Keratinocyte (primary cell): ENCODE measurements around the gene R3HDM4. TPM values are rescaled to one million over a fixed set of nuclear protein-coding genes. Genes with fewer than 3 reads are reported as not detected.
A peak's percentile ranks its signal among the peaks of the same experiment; 100 is the strongest.

ENCODE experiments used
- DNase-seq: peaks from one replicate; pipeline ENCODE4 v3.0.0-alpha.2; 2011; ENCODE audit warnings: low read depth, missing footprints, low spot score
- FAIRE-seq: peaks from 2 replicates; lab custom pipeline; 2011; peaks lifted over from hg19 to GRCh38; lab: Jason Lieb, UNC
- H2AFZ ChIP-seq: 2 replicates; pipeline ENCODE4 v1.6.0; 2012; ENCODE audit warnings: low read length, control low read depth, inconsistent platforms; ENCODE audit not compliant: control insufficient read depth
- H3K27ac ChIP-seq: 2 replicates; pipeline ENCODE4 v1.5.1; 2011; ENCODE audit warnings: low read length; ENCODE audit not compliant: control insufficient read depth, insufficient read depth
- H3K27me3 ChIP-seq: 3 replicates; pipeline ENCODE4 v1.6.0; 2011; ENCODE audit warnings: low read length; ENCODE audit not compliant: control insufficient read depth, insufficient read depth; ENCODE audit errors: extremely low read depth
- H3K36me3 ChIP-seq, 2 experiments: 2 replicates in 1 of 2; 3 replicates in 1 of 2; pipeline ENCODE4 v1.5.1; 2011; ENCODE audit warnings: low read length in 2 of 2, mild to moderate bottlenecking in 1 of 2; ENCODE audit not compliant: control insufficient read depth in 2 of 2, insufficient read depth in 2 of 2; ENCODE audit errors: extremely low read depth in 1 of 2
- H3K4me1 ChIP-seq: 3 replicates; pipeline ENCODE4 v1.5.1; 2011; ENCODE audit warnings: low read length; ENCODE audit not compliant: control insufficient read depth, insufficient read depth; ENCODE audit errors: extremely low read depth
- H3K4me2 ChIP-seq: 3 replicates; pipeline ENCODE4 v1.6.0; 2011; ENCODE audit warnings: low read depth, low read length; ENCODE audit not compliant: control insufficient read depth, insufficient read depth; ENCODE audit errors: extremely low read depth
- H3K4me3 ChIP-seq, 3 experiments: fragments of 200-600 bp in 1 of 3; sonication (generic) in 1 of 3; 2 replicates in 2 of 3; 3 replicates in 1 of 3; pipeline ENCODE4 v1.5.1; 2011 to 2016; ENCODE audit warnings: low read length in 3 of 3, mild to moderate bottlenecking in 3 of 3, control low read depth in 2 of 3, inconsistent platforms in 1 of 3, low read depth in 1 of 3, mixed read lengths in 1 of 3, mixed run types in 1 of 3, moderate library complexity in 1 of 3; ENCODE audit not compliant: control insufficient read depth in 2 of 3, insufficient read depth in 2 of 3; ENCODE audit errors: extremely low read depth in 1 of 3
- H3K79me2 ChIP-seq: 2 replicates; pipeline ENCODE4 v1.6.0; 2012; ENCODE audit warnings: low read length; ENCODE audit not compliant: control insufficient read depth, insufficient read depth
- H3K9ac ChIP-seq: 3 replicates; pipeline ENCODE4 v1.6.0; 2011; ENCODE audit warnings: low read length; ENCODE audit not compliant: control insufficient read depth, insufficient read depth; ENCODE audit errors: extremely low read depth
- H3K9me1 ChIP-seq: 3 replicates; pipeline ENCODE4 v1.6.0; 2011; ENCODE audit warnings: low read length; ENCODE audit not compliant: control insufficient read depth, insufficient read depth; ENCODE audit errors: extremely low read depth
- H3K9me3 ChIP-seq: 2 replicates; pipeline ENCODE4 v1.5.1; 2012; ENCODE audit warnings: low read depth, low read length; ENCODE audit not compliant: control insufficient read depth
- H4K20me1 ChIP-seq: 3 replicates; pipeline ENCODE4 v1.6.0; 2011; ENCODE audit warnings: low read length; ENCODE audit not compliant: control insufficient read depth, insufficient read depth; ENCODE audit errors: extremely low read depth
- EZH2 ChIP-seq: IDR thresholded peaks from one replicate; pipeline ENCODE4 v1.6.1; 2012; ENCODE audit warnings: inconsistent platforms, mild to moderate bottlenecking, low read length, moderate library complexity
- dilution Hi-C: fragments of 300-500 bp; cut with MboI; formaldehyde crosslinking; loops from one replicate; pipeline ENCODE4 v1.7.0; 2020; ENCODE audit warnings: low sequenced_read_pairs; ENCODE audit not compliant: extremely low pct_ligation_motif_present
- polyA plus RNA-seq, 5 experiments: library from polyadenylated mRNA; depleted of rRNA in 3 of 5; stranded (reverse) in 3 of 5; stranded (forward) in 1 of 5; unstranded in 1 of 5; fragments of >200 nt; gene quantifications; 1 replicate in 1 of 5; 2 replicates in 3 of 5; 3 replicates in 1 of 5; pipeline versions ENCODE4 v1.2.1 to v1.2.3, GENCODE V29; 2011 to 2012; ENCODE audit warnings: missing spikeins in 2 of 5, low read depth in 1 of 5, low replicate concordance in 1 of 5
- TF ChIP-seq, protein P1 (sequence below), 3 experiments: IDR thresholded peaks in 1 of 3; conservative IDR thresholded peaks in 1 of 3; optimal IDR thresholded peaks in 1 of 3; 2 replicates in 2 of 3; 3 replicates in 1 of 3; pipeline versions ENCODE3 to v1.5.1; 2011; ENCODE audit warnings: low read length in 3 of 3, mild to moderate bottlenecking in 3 of 3, moderate library complexity in 2 of 3, control low read depth in 1 of 3, inconsistent platforms in 1 of 3; ENCODE audit not compliant: insufficient read depth in 2 of 3; ENCODE audit errors: extremely low read depth in 1 of 3

Gene R3HDM4
- polyA plus RNA-seq, 1 donor (not counting 4 experiments of a cell fraction or from before 2014, with no cell fraction given) = 33.5 TPM

DNA sequence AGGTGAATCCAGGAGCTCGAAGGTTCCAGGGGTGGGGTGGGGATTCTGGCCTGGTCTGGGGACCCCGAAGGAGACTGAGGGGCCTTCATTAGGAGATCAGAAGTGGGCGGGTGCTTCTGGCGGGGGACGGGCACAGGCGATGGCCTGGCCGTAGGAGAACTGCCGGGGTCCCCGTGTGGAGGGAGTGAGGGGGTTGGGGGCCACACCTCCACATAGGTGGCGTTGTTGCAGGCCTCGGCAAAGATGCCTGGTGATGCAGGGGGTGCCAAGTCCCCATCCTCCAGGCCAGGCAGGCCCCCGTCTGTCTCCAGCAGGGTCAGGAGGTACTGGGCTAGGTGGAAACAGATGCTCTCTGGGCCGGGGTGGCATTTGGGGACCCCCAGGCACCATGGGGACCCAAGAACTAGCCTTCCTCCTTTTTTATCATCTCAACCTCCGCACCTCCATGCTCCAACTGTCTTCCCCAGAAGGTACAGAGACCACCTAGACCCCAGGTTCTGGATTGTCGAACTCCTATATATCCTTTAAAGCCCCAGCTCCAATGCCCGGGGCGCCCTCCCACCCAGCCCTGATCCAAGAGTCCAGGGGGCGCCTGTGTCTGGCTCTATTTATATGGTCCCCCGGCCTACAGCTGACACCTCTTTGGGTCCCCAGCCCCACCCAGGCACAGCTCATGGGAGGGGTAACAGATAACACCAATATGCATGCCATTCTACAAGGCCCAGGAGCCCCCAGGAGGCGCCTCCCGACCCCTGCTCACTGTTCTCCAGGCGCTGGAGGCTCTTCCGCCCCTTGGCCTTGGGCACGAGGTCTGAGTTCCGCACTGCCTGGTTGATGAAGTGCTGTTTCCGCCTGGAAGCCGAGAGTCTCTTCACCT, 11.6 kb downstream of the R3HDM4 start:
- FAIRE-seq = no peak
- dilution Hi-C loops = no loop called here

DNA sequence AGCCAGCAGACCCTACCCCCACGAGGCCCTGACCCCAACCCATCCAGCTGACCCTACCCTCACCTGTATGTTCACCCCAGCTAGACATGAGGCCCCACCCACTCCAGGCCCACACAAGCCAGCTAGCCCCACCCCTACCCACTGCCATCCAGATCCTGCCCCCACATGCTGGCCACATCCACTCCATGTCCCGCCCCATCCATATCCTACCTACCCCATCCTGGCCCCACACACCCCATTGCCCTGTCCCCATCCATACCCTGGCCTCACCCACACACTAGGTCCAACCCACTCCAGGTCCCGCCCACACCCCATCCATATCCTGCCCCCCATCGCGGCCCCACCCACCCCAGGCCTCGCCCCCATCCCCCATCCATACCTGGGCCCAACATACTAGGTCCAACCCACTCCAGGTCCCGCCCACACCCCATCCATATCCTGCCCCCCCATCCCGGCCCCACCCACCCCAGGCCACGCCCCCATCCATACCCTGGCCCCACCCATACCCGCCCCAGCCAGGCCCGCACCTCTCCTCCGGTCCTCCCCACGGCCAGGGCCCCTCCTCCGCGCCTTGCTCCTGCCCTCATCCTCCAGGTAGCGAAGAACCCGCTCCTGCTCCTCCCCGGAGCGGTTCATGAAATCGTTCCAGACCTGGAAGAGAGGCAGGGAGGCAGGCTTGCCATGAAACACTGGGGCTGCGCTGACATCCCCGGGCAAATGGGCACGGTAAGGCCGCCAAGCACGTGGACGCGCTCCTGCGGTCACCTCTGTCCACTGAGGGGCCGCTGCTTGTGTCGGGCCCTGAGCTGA, 12.5 kb downstream of the R3HDM4 start:
- DNase-seq (no peak), FAIRE-seq (peak; percentile 39)
- no peak overlapping the region for H2AFZ ChIP-seq
- no peaks in the 10 kb centered on the region for H3K27me3 ChIP-seq
- H3K4me2 ChIP-seq = no peak overlapping the region
- H3K36me3 ChIP-seq = peaks cover 5 to 17% of the 10 kb centered on the region in 2 experiments
- no peak overlapping the region for H3K4me3 ChIP-seq
- TF ChIP-seq, protein P1, sequence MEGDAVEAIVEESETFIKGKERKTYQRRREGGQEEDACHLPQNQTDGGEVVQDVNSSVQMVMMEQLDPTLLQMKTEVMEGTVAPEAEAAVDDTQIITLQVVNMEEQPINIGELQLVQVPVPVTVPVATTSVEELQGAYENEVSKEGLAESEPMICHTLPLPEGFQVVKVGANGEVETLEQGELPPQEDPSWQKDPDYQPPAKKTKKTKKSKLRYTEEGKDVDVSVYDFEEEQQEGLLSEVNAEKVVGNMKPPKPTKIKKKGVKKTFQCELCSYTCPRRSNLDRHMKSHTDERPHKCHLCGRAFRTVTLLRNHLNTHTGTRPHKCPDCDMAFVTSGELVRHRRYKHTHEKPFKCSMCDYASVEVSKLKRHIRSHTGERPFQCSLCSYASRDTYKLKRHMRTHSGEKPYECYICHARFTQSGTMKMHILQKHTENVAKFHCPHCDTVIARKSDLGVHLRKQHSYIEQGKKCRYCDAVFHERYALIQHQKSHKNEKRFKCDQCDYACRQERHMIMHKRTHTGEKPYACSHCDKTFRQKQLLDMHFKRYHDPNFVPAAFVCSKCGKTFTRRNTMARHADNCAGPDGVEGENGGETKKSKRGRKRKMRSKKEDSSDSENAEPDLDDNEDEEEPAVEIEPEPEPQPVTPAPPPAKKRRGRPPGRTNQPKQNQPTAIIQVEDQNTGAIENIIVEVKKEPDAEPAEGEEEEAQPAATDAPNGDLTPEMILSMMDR (optimal IDR thresholded peaks at IDR 0.05 in 1 of 3, IDR thresholded peaks at IDR 0.05 in 1 of 3, conservative IDR thresholded peaks at IDR 0.05 in 1 of 3; ENCODE audit: extremely low read depth in 1 of 3, insufficient read depth in 2 of 3, low read length in 3 of 3) = no peak
- TF ChIP-seq EZH2 = no peak
- dilution Hi-C loops = no loop called here
- no peaks in the 10 kb centered on the region for H4K20me1 ChIP-seq
- H3K4me1 ChIP-seq = no peaks in the 10 kb centered on the region
- peaks cover 17% of the 10 kb centered on the region for H3K79me2 ChIP-seq
- no peaks in the 10 kb centered on the region for H3K9me3 ChIP-seq
- no peak overlapping the region for H3K27ac ChIP-seq
- no peaks in the 10 kb centered on the region for H3K9me1 ChIP-seq
- no peak overlapping the region for H3K9ac ChIP-seq

More for the DNA sequence above, 11.6 kb downstream of the R3HDM4 start:
- Histone ChIP-seq H4K20me1 (no peaks in the 10 kb centered on the region), H3K4me1 (no peaks in the 10 kb centered on the region), H3K79me2 (peaks cover 21% of the 10 kb centered on the region), H3K9ac (no peak overlapping the region), H3K36me3 (peaks cover 7 to 17% of the 10 kb centered on the region in 2 experiments), H3K27ac (no peak overlapping the region), H3K9me3 (no peaks in the 10 kb centered on the region), H3K4me2 (no peak overlapping the region), H2AFZ (no peak overlapping the region), H3K27me3 (no peaks in the 10 kb centered on the region), H3K4me3 (no peak overlapping the region), H3K9me1 (no peaks in the 10 kb centered on the region)
- TF ChIP-seq, protein P1 (optimal IDR thresholded peaks at IDR 0.05 in 1 of 3, IDR thresholded peaks at IDR 0.05 in 1 of 3, conservative IDR thresholded peaks at IDR 0.05 in 1 of 3; ENCODE audit: extremely low read depth in 1 of 3, insufficient read depth in 2 of 3, low read length in 3 of 3) = no peak
- TF ChIP-seq EZH2 = no peak
- no peak for DNase-seq
